ENCODE data around the gene ARHGEF35.

The ARHGEF35 gene

GRCh38 chr7:144164784-144165183 lies 30.8 kb downstream of the ARHGEF35 start:
- DNase-seq (ENCODE audit: low read depth in 1 of 2, low spot score in 1 of 2) = no peak

GRCh38 chr7:144158861-144159260 lies 36.8 kb downstream of the ARHGEF35 start:
- no peak overlapping the region for H3K27ac ChIP-seq (replicated peaks)
- peaks cover 3% of the 10 kb centered on the region for H3K27me3 ChIP-seq (ENCODE audit: insufficient read depth, poor library complexity, severe bottlenecking)
- no peak overlapping the region for H3K4me3 ChIP-seq (replicated peaks; ENCODE audit: insufficient read depth, low read length)
- TF ChIP-seq SPI1 (IDR thresholded peaks at IDR 0.05; ENCODE audit: borderline replicate concordance, low read depth) (no peak), GABPA (IDR thresholded peaks at IDR 0.05; ENCODE audit: low read depth) (no peak), POLR2AphosphoS5 (IDR thresholded peaks at IDR 0.05; ENCODE audit: low read depth) (no peak)
- TF ChIP-seq, protein P1, sequence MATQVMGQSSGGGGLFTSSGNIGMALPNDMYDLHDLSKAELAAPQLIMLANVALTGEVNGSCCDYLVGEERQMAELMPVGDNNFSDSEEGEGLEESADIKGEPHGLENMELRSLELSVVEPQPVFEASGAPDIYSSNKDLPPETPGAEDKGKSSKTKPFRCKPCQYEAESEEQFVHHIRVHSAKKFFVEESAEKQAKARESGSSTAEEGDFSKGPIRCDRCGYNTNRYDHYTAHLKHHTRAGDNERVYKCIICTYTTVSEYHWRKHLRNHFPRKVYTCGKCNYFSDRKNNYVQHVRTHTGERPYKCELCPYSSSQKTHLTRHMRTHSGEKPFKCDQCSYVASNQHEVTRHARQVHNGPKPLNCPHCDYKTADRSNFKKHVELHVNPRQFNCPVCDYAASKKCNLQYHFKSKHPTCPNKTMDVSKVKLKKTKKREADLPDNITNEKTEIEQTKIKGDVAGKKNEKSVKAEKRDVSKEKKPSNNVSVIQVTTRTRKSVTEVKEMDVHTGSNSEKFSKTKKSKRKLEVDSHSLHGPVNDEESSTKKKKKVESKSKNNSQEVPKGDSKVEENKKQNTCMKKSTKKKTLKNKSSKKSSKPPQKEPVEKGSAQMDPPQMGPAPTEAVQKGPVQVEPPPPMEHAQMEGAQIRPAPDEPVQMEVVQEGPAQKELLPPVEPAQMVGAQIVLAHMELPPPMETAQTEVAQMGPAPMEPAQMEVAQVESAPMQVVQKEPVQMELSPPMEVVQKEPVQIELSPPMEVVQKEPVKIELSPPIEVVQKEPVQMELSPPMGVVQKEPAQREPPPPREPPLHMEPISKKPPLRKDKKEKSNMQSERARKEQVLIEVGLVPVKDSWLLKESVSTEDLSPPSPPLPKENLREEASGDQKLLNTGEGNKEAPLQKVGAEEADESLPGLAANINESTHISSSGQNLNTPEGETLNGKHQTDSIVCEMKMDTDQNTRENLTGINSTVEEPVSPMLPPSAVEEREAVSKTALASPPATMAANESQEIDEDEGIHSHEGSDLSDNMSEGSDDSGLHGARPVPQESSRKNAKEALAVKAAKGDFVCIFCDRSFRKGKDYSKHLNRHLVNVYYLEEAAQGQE (IDR thresholded peaks at IDR 0.05; ENCODE audit: insufficient replicate concordance, low read depth) = no peak
- TF ChIP-seq, protein P2, sequence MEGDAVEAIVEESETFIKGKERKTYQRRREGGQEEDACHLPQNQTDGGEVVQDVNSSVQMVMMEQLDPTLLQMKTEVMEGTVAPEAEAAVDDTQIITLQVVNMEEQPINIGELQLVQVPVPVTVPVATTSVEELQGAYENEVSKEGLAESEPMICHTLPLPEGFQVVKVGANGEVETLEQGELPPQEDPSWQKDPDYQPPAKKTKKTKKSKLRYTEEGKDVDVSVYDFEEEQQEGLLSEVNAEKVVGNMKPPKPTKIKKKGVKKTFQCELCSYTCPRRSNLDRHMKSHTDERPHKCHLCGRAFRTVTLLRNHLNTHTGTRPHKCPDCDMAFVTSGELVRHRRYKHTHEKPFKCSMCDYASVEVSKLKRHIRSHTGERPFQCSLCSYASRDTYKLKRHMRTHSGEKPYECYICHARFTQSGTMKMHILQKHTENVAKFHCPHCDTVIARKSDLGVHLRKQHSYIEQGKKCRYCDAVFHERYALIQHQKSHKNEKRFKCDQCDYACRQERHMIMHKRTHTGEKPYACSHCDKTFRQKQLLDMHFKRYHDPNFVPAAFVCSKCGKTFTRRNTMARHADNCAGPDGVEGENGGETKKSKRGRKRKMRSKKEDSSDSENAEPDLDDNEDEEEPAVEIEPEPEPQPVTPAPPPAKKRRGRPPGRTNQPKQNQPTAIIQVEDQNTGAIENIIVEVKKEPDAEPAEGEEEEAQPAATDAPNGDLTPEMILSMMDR (IDR thresholded peaks at IDR 0.05; ENCODE audit: insufficient read depth, low read length) = no peak
- no peak for DNase-seq (ENCODE audit: low read depth in 1 of 2, low spot score in 1 of 2)

More at GRCh38 chr7:144164784-144165183, 30.8 kb downstream of the ARHGEF35 start:
- Histone ChIP-seq H3K27me3 (ENCODE audit: insufficient read depth, poor library complexity, severe bottlenecking) (peaks cover 4% of the 10 kb centered on the region), H3K4me3 (replicated peaks; ENCODE audit: insufficient read depth, low read length) (no peak overlapping the region), H3K27ac (replicated peaks) (no peak overlapping the region)
- no peak for TF ChIP-seq SPI1 (IDR thresholded peaks at IDR 0.05; ENCODE audit: borderline replicate concordance, low read depth)
- TF ChIP-seq, protein P1 (IDR thresholded peaks at IDR 0.05; ENCODE audit: insufficient replicate concordance, low read depth) = no peak
- no peak for TF ChIP-seq POLR2AphosphoS5 (IDR thresholded peaks at IDR 0.05; ENCODE audit: low read depth)
- no peak for TF ChIP-seq GABPA (IDR thresholded peaks at IDR 0.05; ENCODE audit: low read depth)
- TF ChIP-seq, protein P2 (IDR thresholded peaks at IDR 0.05; ENCODE audit: insufficient read depth, low read length) = no peak

GRCh38 chr7:144148224-144148827 lies 47.3 kb downstream of the ARHGEF35 start:
- TF ChIP-seq, protein P1 (IDR thresholded peaks at IDR 0.05; ENCODE audit: insufficient replicate concordance, low read depth) = no peak
- TF ChIP-seq POLR2AphosphoS5 (IDR thresholded peaks at IDR 0.05; ENCODE audit: low read depth) (no peak), GABPA (IDR thresholded peaks at IDR 0.05; ENCODE audit: low read depth) (no peak), SPI1 (IDR thresholded peaks at IDR 0.05; ENCODE audit: borderline replicate concordance, low read depth) (no peak)
- TF ChIP-seq, protein P2 (IDR thresholded peaks at IDR 0.05; ENCODE audit: insufficient read depth, low read length) = no peak
- H3K4me3 ChIP-seq (replicated peaks; ENCODE audit: insufficient read depth, low read length) = no peak overlapping the region
- H3K27ac ChIP-seq (replicated peaks) = no peak overlapping the region
- no peaks in the 10 kb centered on the region for H3K27me3 ChIP-seq (ENCODE audit: insufficient read depth, poor library complexity, severe bottlenecking)
- no peak for DNase-seq (ENCODE audit: low read depth in 1 of 2, low spot score in 1 of 2)
